IMR-90 (cell line): ENCODE data around the gene ANKRD42. TPM values are rescaled to one million over a fixed set of nuclear protein-coding genes. Genes with fewer than 3 reads are reported as not detected.

Experiments
- ATAC-seq: fragments of 200-7000 bp; cut with Tn5 transposase; 2 replicates; pipeline ENCODE4 v1.9.1; 2020; ENCODE audit warnings: low read depth, mild to moderate bottlenecking, moderate library complexity
- BruUV-seq: library from RNA; stranded (reverse); fragments of 400-500 nt; replicated peaks from 2 replicates; lab custom pipeline; 2021; lab: Mats Ljungman, UMichigan
- CTCF ChIA-PET: fragments of 300-600 bp; formaldehyde crosslinking; extraction: SDS; loops from one replicate; lab custom pipeline; 2021; ENCODE audit warnings: antibody characterized with exemption; lab: Yijun Ruan, JAX
- POLR2A ChIA-PET: fragments of 300-600 bp; sonication (Branson Sonifier 250); formaldehyde crosslinking; loops from one replicate; lab custom pipeline; 2022; ENCODE audit warnings: antibody characterized with exemption; ENCODE audit not compliant: unreplicated experiment; lab: Charles Lee
- DNase-seq: peaks from one replicate; pipeline ENCODE4 v3.0.0; 2013
- H2AFZ ChIP-seq: replicated peaks from 2 replicates; pipeline ENCODE3; 2013; ENCODE audit warnings: low read length, mild to moderate bottlenecking; ENCODE audit not compliant: poor library complexity
- H2AK5ac ChIP-seq: 2 replicates; pipeline ENCODE4 v1.6.1; 2013; ENCODE audit warnings: low read depth, low read length, inconsistent platforms
- H2AK9ac ChIP-seq: replicated peaks from 2 replicates; pipeline ENCODE3; 2013; ENCODE audit warnings: mild to moderate bottlenecking, low read depth, low read length, moderate library complexity; ENCODE audit not compliant: poor library complexity
- H2BK120ac ChIP-seq: 2 replicates; pipeline ENCODE4 v1.6.1; 2013; ENCODE audit warnings: low read depth, low read length, inconsistent platforms
- H2BK15ac ChIP-seq: 3 replicates; pipeline ENCODE4 v1.6.1; 2013; ENCODE audit warnings: low read depth, low read length, inconsistent platforms
- H2BK20ac ChIP-seq: 2 replicates; pipeline ENCODE4 v1.6.1; 2013; ENCODE audit warnings: low read depth, mild to moderate bottlenecking, inconsistent platforms, low read length, moderate library complexity
- H2BK5ac ChIP-seq: 2 replicates; pipeline ENCODE4 v1.6.1; 2013; ENCODE audit warnings: mild to moderate bottlenecking, low read depth, low read length, inconsistent platforms; ENCODE audit not compliant: poor library complexity, severe bottlenecking
- H3K14ac ChIP-seq: replicated peaks from 2 replicates; pipeline ENCODE4 v1.6.1; 2013; ENCODE audit warnings: low read depth, low read length, inconsistent platforms
- H3K18ac ChIP-seq: 2 replicates; pipeline ENCODE4 v1.6.1; 2013; ENCODE audit warnings: low read depth, low read length, control low read depth
- H3K23ac ChIP-seq: 2 replicates; pipeline ENCODE4 v1.6.1; 2013; ENCODE audit warnings: low read depth, low read length, inconsistent platforms
- H3K27ac ChIP-seq: 2 replicates; pipeline ENCODE4 v1.5.1; 2013; ENCODE audit warnings: mild to moderate bottlenecking, control low read depth, low read length; ENCODE audit not compliant: insufficient read depth
- H3K27me3 ChIP-seq: 2 replicates; pipeline ENCODE4 v1.6.1; 2013; ENCODE audit warnings: low read length; ENCODE audit not compliant: control insufficient read depth, insufficient read depth
- H3K36me3 ChIP-seq: 2 replicates; pipeline ENCODE4 v1.6.1; 2013; ENCODE audit warnings: low read length, mixed read lengths; ENCODE audit not compliant: control insufficient read depth, insufficient read depth
- H3K4ac ChIP-seq: 2 replicates; pipeline ENCODE4 v1.6.1; 2013; ENCODE audit warnings: low read depth, low read length, inconsistent platforms
- H3K4me1 ChIP-seq: 2 replicates; pipeline ENCODE4 v1.6.1; 2013; ENCODE audit warnings: low read length, mixed read lengths; ENCODE audit not compliant: control insufficient read depth, insufficient read depth
- H3K4me2 ChIP-seq: 2 replicates; pipeline ENCODE4 v1.6.1; 2013; ENCODE audit warnings: low read depth, mild to moderate bottlenecking, control low read depth, low read length, moderate library complexity
- H3K4me3 ChIP-seq: 2 replicates; pipeline ENCODE4 v1.5.1; 2013; ENCODE audit warnings: low read depth, mild to moderate bottlenecking, control low read depth, low read length, moderate library complexity; ENCODE audit not compliant: insufficient read depth
- H3K56ac ChIP-seq: 2 replicates; pipeline ENCODE4 v1.6.1; 2013; ENCODE audit warnings: low read length, inconsistent platforms; ENCODE audit not compliant: insufficient read depth; ENCODE audit errors: extremely low read depth
- H3K79me1 ChIP-seq, 2 experiments: 2 replicates each; pipeline ENCODE4 v1.6.1; 2013; ENCODE audit warnings: low read length in 2 of 2, inconsistent platforms in 1 of 2, low read depth in 1 of 2
- H3K9ac ChIP-seq: 2 replicates; pipeline ENCODE4 v1.6.1; 2013; ENCODE audit warnings: low read depth, low read length, control low read depth
- H3K9me1 ChIP-seq: 2 replicates; pipeline ENCODE4 v1.6.1; 2013; ENCODE audit warnings: low read length, inconsistent platforms; ENCODE audit not compliant: insufficient read depth
- H3K9me3 ChIP-seq: 2 replicates; pipeline ENCODE4 v1.6.1; 2013; ENCODE audit warnings: low read length; ENCODE audit not compliant: control insufficient read depth, insufficient read depth
- H4K20me1 ChIP-seq: 2 replicates; pipeline ENCODE4 v1.6.1; 2013; ENCODE audit warnings: low read length, inconsistent platforms; ENCODE audit not compliant: insufficient read depth
- H4K5ac ChIP-seq: 2 replicates; pipeline ENCODE4 v1.6.1; 2013; ENCODE audit warnings: mild to moderate bottlenecking, low read depth, low read length, control low read depth
- H4K8ac ChIP-seq, 2 experiments: 2 replicates each; pipeline ENCODE4 v1.6.1; 2013; ENCODE audit warnings: low read depth in 2 of 2, low read length in 2 of 2, control low read depth in 1 of 2, inconsistent platforms in 1 of 2
- H4K91ac ChIP-seq: 2 replicates; pipeline ENCODE4 v1.6.1; 2013; ENCODE audit warnings: low read depth, low read length, inconsistent platforms; ENCODE audit not compliant: insufficient read depth
- BHLHE40 ChIP-seq: fragments of 150-350 bp; IDR thresholded peaks from 2 replicates; pipeline ENCODE4 v1.6.1; 2016; ENCODE audit warnings: mild to moderate bottlenecking, low read depth, low read length
- CEBPB ChIP-seq: IDR thresholded peaks from 2 replicates; pipeline ENCODE4 v1.6.1; 2012; ENCODE audit warnings: low read depth, low read length, improper control_type of control experiment
- SMC3 ChIP-seq: fragments of 150-350 bp; IDR thresholded peaks from 2 replicates; pipeline ENCODE4 v1.6.1; 2016; ENCODE audit warnings: low read depth, mild to moderate bottlenecking, antibody characterized with exemption, low read length, moderate library complexity
- WGBS, 2 experiments: methylation state at CpG; one replicate each; pipeline versions ENCODE4 v1.1.5 to v1.1.7; 2013; ENCODE audit warnings: missing lambda C conversion rate in 2 of 2; ENCODE audit not compliant: insufficient read length in 1 of 2; ENCODE audit errors: extremely low coverage in 2 of 2; 5-methylcytosine and 5-hydroxymethylcytosine counted together
- dilution Hi-C: fragments of 300-500 bp; cut with HindIII; formaldehyde crosslinking; loops from one replicate; pipeline ENCODE4 v1.14.3; 2018; ENCODE audit warnings: low sequenced_read_pairs; ENCODE audit not compliant: unreplicated experiment
- in situ Hi-C: fragments of 300-500 bp; cut with MboI; formaldehyde crosslinking; loops from 3 replicates; pipeline ENCODE4 v1.14.3; 2019; ENCODE audit warnings: low sequenced_read_pairs, inconsistent platforms, mixed read lengths
- intact Hi-C: fragments of 100-400 bp; cut with micrococcal nuclease; formaldehyde crosslinking; loops from 2 replicates; pipeline ENCODE4 v1.10.0; 2022
- polyA plus RNA-seq, 3 experiments: library from polyadenylated mRNA; depleted of rRNA; stranded (reverse); fragments of >200 nt; gene quantifications; 2 replicates each; pipeline ENCODE4 v1.2.3, GENCODE V29; 2012; ENCODE audit warnings: low replicate concordance in 1 of 3
- total RNA-seq: library from RNA; depleted of rRNA; stranded (reverse); fragments of >200 nt; gene quantifications from 2 replicates; pipeline ENCODE4 v1.2.3, GENCODE V29; 2012

The ANKRD42 gene
- total and polyA plus RNA-seq, 2 of the 4 experiments (the other 2 are of a cell fraction), result 5.2 to 5.6 TPM

- peaks cover 9% of the 10 kb centered on the region for H3K36me3 ChIP-seq
- ATAC-seq (no peak), DNase-seq (no peak)
- H3K56ac ChIP-seq, result peak overlapping the region; percentile 90
- intact Hi-C loops (loop anchor here (1.0 to 5.0 kb wide), 2 partner anchors 121 to 630 kb away; partner anchors contain the start of gene RAB30), dilution Hi-C loops (no loop called here), in situ Hi-C loops (no loop called here)
- H2BK20ac ChIP-seq, result no peak overlapping the region
- H2BK120ac ChIP-seq, result no peak overlapping the region
- ChIA-PET CTCF (no interaction called here), POLR2A (no interaction called here)
- peak overlapping the region; percentile 85 for H3K4me3 ChIP-seq
- H3K9me1 ChIP-seq, result 0 out of 2 replicates have a peak, but pooled peaks cover 3% of the 10 kb centered on the region
- H3K23ac ChIP-seq, result peak overlapping the region; percentile 96; the same call in 1 of the 2 replicates
- no peaks in the 10 kb centered on the region for H3K27me3 ChIP-seq
- peak overlapping the region; percentile 100 for H3K9ac ChIP-seq
- peak overlapping the region; percentile 96 for H2BK5ac ChIP-seq
- no peak overlapping the region for H3K18ac ChIP-seq
- H4K20me1 ChIP-seq, result 0 out of 2 replicates have a peak, but pooled peaks cover 4% of the 10 kb centered on the region
- WGBS, 2 experiments, result 27% methylated on average over 4 of the region's 8 CpGs; no CpG with 5 or more reads in 1 of the 2 experiments
- peaks cover 4% of the 10 kb centered on the region; the same call in 1 of the 2 replicates for H3K4me1 ChIP-seq
- peak overlapping the region; percentile 97 for H3K4ac ChIP-seq
- peak overlapping the region; percentile 97 for H3K14ac ChIP-seq
- peak overlapping the region; percentile 98 for H3K4me2 ChIP-seq
- no peaks in the 10 kb centered on the region for H3K9me3 ChIP-seq
- BruUV-seq, result no TSS peak
- no peak overlapping the region for H2AFZ ChIP-seq
- H3K27ac ChIP-seq, result peak overlapping the region; percentile 99
- no peak overlapping the region for H2BK15ac ChIP-seq
- peak overlapping the region; percentile 91; the same call in 1 of the 2 replicates for H4K91ac ChIP-seq
- peak overlapping the region; percentile 88 for H2AK9ac ChIP-seq
- peak overlapping the region; percentile 88 to 98 for H4K8ac ChIP-seq
- peak overlapping the region; percentile 88; the same call in 1 of the 2 replicates for H4K5ac ChIP-seq
- H3K79me1 ChIP-seq, result peaks cover 16 to 39% of the 10 kb centered on the region in 2 experiments
- peak overlapping the region; percentile 81 for H2AK5ac ChIP-seq
- TF ChIP-seq SMC3 (no peak), BHLHE40 (peak; percentile 49), CEBPB (peak; percentile 74)
Measured at GRCh38 chr11:83192606-83193245, 786 bp upstream of the ANKRD42 start.
